IMR-90 (cell line): ENCODE measurements around the gene FLACC1. TPM values are rescaled to one million over a fixed set of nuclear protein-coding genes. Genes with fewer than 3 reads are reported as not detected.

Experiments used
- ATAC-seq: fragments of 200-7000 bp; cut with Tn5 transposase; 2 replicates; pipeline ENCODE4 v1.9.1; 2020; ENCODE audit warnings: low read depth, mild to moderate bottlenecking, moderate library complexity
- BruUV-seq: library from RNA; stranded (reverse); fragments of 400-500 nt; replicated peaks from 2 replicates; lab custom pipeline; 2021; lab: Mats Ljungman, UMichigan
- CTCF ChIA-PET: fragments of 300-600 bp; formaldehyde crosslinking; extraction: SDS; loops from one replicate; lab custom pipeline; 2021; ENCODE audit warnings: antibody characterized with exemption; lab: Yijun Ruan, JAX
- POLR2A ChIA-PET: fragments of 300-600 bp; sonication (Branson Sonifier 250); formaldehyde crosslinking; loops from one replicate; lab custom pipeline; 2022; ENCODE audit warnings: antibody characterized with exemption; ENCODE audit not compliant: unreplicated experiment; lab: Charles Lee
- DNase-seq: peaks from one replicate; pipeline ENCODE4 v3.0.0; 2013
- H2AFZ ChIP-seq: replicated peaks from 2 replicates; pipeline ENCODE3; 2013; ENCODE audit warnings: low read length, mild to moderate bottlenecking; ENCODE audit not compliant: poor library complexity
- H2AK5ac ChIP-seq: 2 replicates; pipeline ENCODE4 v1.6.1; 2013; ENCODE audit warnings: low read depth, low read length, inconsistent platforms
- H2AK9ac ChIP-seq: replicated peaks from 2 replicates; pipeline ENCODE3; 2013; ENCODE audit warnings: mild to moderate bottlenecking, low read depth, low read length, moderate library complexity; ENCODE audit not compliant: poor library complexity
- H2BK120ac ChIP-seq: 2 replicates; pipeline ENCODE4 v1.6.1; 2013; ENCODE audit warnings: low read depth, low read length, inconsistent platforms
- H2BK15ac ChIP-seq: 3 replicates; pipeline ENCODE4 v1.6.1; 2013; ENCODE audit warnings: low read depth, low read length, inconsistent platforms
- H2BK20ac ChIP-seq: 2 replicates; pipeline ENCODE4 v1.6.1; 2013; ENCODE audit warnings: low read depth, mild to moderate bottlenecking, inconsistent platforms, low read length, moderate library complexity
- H2BK5ac ChIP-seq: 2 replicates; pipeline ENCODE4 v1.6.1; 2013; ENCODE audit warnings: mild to moderate bottlenecking, low read depth, low read length, inconsistent platforms; ENCODE audit not compliant: poor library complexity, severe bottlenecking
- H3K14ac ChIP-seq: replicated peaks from 2 replicates; pipeline ENCODE4 v1.6.1; 2013; ENCODE audit warnings: low read depth, low read length, inconsistent platforms
- H3K18ac ChIP-seq: 2 replicates; pipeline ENCODE4 v1.6.1; 2013; ENCODE audit warnings: low read depth, low read length, control low read depth
- H3K23ac ChIP-seq: 2 replicates; pipeline ENCODE4 v1.6.1; 2013; ENCODE audit warnings: low read depth, low read length, inconsistent platforms
- H3K27ac ChIP-seq: 2 replicates; pipeline ENCODE4 v1.5.1; 2013; ENCODE audit warnings: mild to moderate bottlenecking, control low read depth, low read length; ENCODE audit not compliant: insufficient read depth
- H3K27me3 ChIP-seq: 2 replicates; pipeline ENCODE4 v1.6.1; 2013; ENCODE audit warnings: low read length; ENCODE audit not compliant: control insufficient read depth, insufficient read depth
- H3K36me3 ChIP-seq: 2 replicates; pipeline ENCODE4 v1.6.1; 2013; ENCODE audit warnings: low read length, mixed read lengths; ENCODE audit not compliant: control insufficient read depth, insufficient read depth
- H3K4ac ChIP-seq: 2 replicates; pipeline ENCODE4 v1.6.1; 2013; ENCODE audit warnings: low read depth, low read length, inconsistent platforms
- H3K4me1 ChIP-seq: 2 replicates; pipeline ENCODE4 v1.6.1; 2013; ENCODE audit warnings: low read length, mixed read lengths; ENCODE audit not compliant: control insufficient read depth, insufficient read depth
- H3K4me2 ChIP-seq: 2 replicates; pipeline ENCODE4 v1.6.1; 2013; ENCODE audit warnings: low read depth, mild to moderate bottlenecking, control low read depth, low read length, moderate library complexity
- H3K4me3 ChIP-seq: 2 replicates; pipeline ENCODE4 v1.5.1; 2013; ENCODE audit warnings: low read depth, mild to moderate bottlenecking, control low read depth, low read length, moderate library complexity; ENCODE audit not compliant: insufficient read depth
- H3K56ac ChIP-seq: 2 replicates; pipeline ENCODE4 v1.6.1; 2013; ENCODE audit warnings: low read length, inconsistent platforms; ENCODE audit not compliant: insufficient read depth; ENCODE audit errors: extremely low read depth
- H3K79me1 ChIP-seq, 2 experiments: 2 replicates each; pipeline ENCODE4 v1.6.1; 2013; ENCODE audit warnings: low read length in 2 of 2, inconsistent platforms in 1 of 2, low read depth in 1 of 2
- H3K9ac ChIP-seq: 2 replicates; pipeline ENCODE4 v1.6.1; 2013; ENCODE audit warnings: low read depth, low read length, control low read depth
- H3K9me1 ChIP-seq: 2 replicates; pipeline ENCODE4 v1.6.1; 2013; ENCODE audit warnings: low read length, inconsistent platforms; ENCODE audit not compliant: insufficient read depth
- H3K9me3 ChIP-seq: 2 replicates; pipeline ENCODE4 v1.6.1; 2013; ENCODE audit warnings: low read length; ENCODE audit not compliant: control insufficient read depth, insufficient read depth
- H4K20me1 ChIP-seq: 2 replicates; pipeline ENCODE4 v1.6.1; 2013; ENCODE audit warnings: low read length, inconsistent platforms; ENCODE audit not compliant: insufficient read depth
- H4K5ac ChIP-seq: 2 replicates; pipeline ENCODE4 v1.6.1; 2013; ENCODE audit warnings: mild to moderate bottlenecking, low read depth, low read length, control low read depth
- H4K8ac ChIP-seq, 2 experiments: 2 replicates each; pipeline ENCODE4 v1.6.1; 2013; ENCODE audit warnings: low read depth in 2 of 2, low read length in 2 of 2, control low read depth in 1 of 2, inconsistent platforms in 1 of 2
- H4K91ac ChIP-seq: 2 replicates; pipeline ENCODE4 v1.6.1; 2013; ENCODE audit warnings: low read depth, low read length, inconsistent platforms; ENCODE audit not compliant: insufficient read depth
- USF2 ChIP-seq: fragments of 150-350 bp; IDR thresholded peaks from 2 replicates; pipeline ENCODE4 v1.6.1; 2017; ENCODE audit warnings: mild to moderate bottlenecking, antibody characterized with exemption, low read length, low read depth
- WGBS, 2 experiments: methylation state at CpG; one replicate each; pipeline versions ENCODE4 v1.1.5 to v1.1.7; 2013; ENCODE audit warnings: missing lambda C conversion rate in 2 of 2; ENCODE audit not compliant: insufficient read length in 1 of 2; ENCODE audit errors: extremely low coverage in 2 of 2; 5-methylcytosine and 5-hydroxymethylcytosine counted together
- dilution Hi-C: fragments of 300-500 bp; cut with HindIII; formaldehyde crosslinking; loops from one replicate; pipeline ENCODE4 v1.14.3; 2018; ENCODE audit warnings: low sequenced_read_pairs; ENCODE audit not compliant: unreplicated experiment
- in situ Hi-C: fragments of 300-500 bp; cut with MboI; formaldehyde crosslinking; loops from 3 replicates; pipeline ENCODE4 v1.14.3; 2019; ENCODE audit warnings: low sequenced_read_pairs, inconsistent platforms, mixed read lengths
- intact Hi-C: fragments of 100-400 bp; cut with micrococcal nuclease; formaldehyde crosslinking; loops from 2 replicates; pipeline ENCODE4 v1.10.0; 2022
- polyA plus RNA-seq, 3 experiments: library from polyadenylated mRNA; depleted of rRNA; stranded (reverse); fragments of >200 nt; gene quantifications; 2 replicates each; pipeline ENCODE4 v1.2.3, GENCODE V29; 2012; ENCODE audit warnings: low replicate concordance in 1 of 3
- total RNA-seq: library from RNA; depleted of rRNA; stranded (reverse); fragments of >200 nt; gene quantifications from 2 replicates; pipeline ENCODE4 v1.2.3, GENCODE V29; 2012

Gene FLACC1
- total and polyA plus RNA-seq, 2 of the 4 experiments (the other 2 are of a cell fraction) = 0.32 to 0.54 TPM

GRCh38 chr2:201383136-201383535 lies 26.0 kb upstream of the FLACC1 start:
- dilution Hi-C loops (no loop called here), in situ Hi-C loops (no loop called here), intact Hi-C loops (no loop called here)
- ATAC-seq (no peak), DNase-seq (no peak)
- no TSS peak for BruUV-seq
- Histone ChIP-seq H2BK20ac (no peak overlapping the region), H3K4me2 (no peak overlapping the region), H4K91ac (no peak overlapping the region), H2AK9ac (no peak overlapping the region), H3K18ac (no peak overlapping the region), H2BK120ac (no peak overlapping the region), H3K23ac (no peak overlapping the region), H3K27ac (no peak overlapping the region), H3K4me1 (no peaks in the 10 kb centered on the region), H2BK15ac (no peak overlapping the region), H3K79me1 (no peaks in the 10 kb centered on the region; a peak in 2 of 4 replicates), H2BK5ac (no peak overlapping the region), H3K4me3 (no peak overlapping the region), H3K36me3 (peaks cover 30% of the 10 kb centered on the region), H3K56ac (no peak overlapping the region), H2AFZ (no peak overlapping the region), H4K8ac (no peak overlapping the region), H3K9me3 (no peaks in the 10 kb centered on the region; the same call in 1 of the 2 replicates), H4K5ac (no peak overlapping the region), H4K20me1 (no peaks in the 10 kb centered on the region), H3K9me1 (peaks cover 3% of the 10 kb centered on the region; the same call in 1 of the 2 replicates), H2AK5ac (no peak overlapping the region), H3K4ac (no peak overlapping the region), H3K9ac (no peak overlapping the region), H3K14ac (no peak overlapping the region), H3K27me3 (no peaks in the 10 kb centered on the region)
- POLR2A ChIA-PET = no interaction called here
- no peak for TF ChIP-seq USF2
- no CpG with 5 or more reads among the region's 1 CpG for WGBS, 2 experiments
- CTCF ChIA-PET = interaction anchor here (0.7 kb wide), 1 partner anchor 151 kb away, joined by 5 read pairs; no protein-coding TSS in a partner anchor
